Activated CD8-positive, alpha-beta memory T cell treated with anti-CD3 and anti-CD28 coated beads, Interleukin-2, amount 50 U/mL, for 1 hour (primary cell): ENCODE data around the gene IFI30.
"Not testable (repeated sequence)": the region's sequence is repeated elsewhere in the genome, so short reads cannot be mapped to it uniquely, and the experiment has no call there.

ENCODE experiments used
- DNase-seq: peaks from one replicate; pipeline ENCODE4 v3.0.0-alpha.2; 2020; ENCODE audit errors: extremely low read depth

IFI30 gene

GRCh38 chr19:18203408-18203862 lies 29.8 kb downstream of the IFI30 start:
- DNase-seq: no peak

- peak; percentile 99 for DNase-seq
Measured at GRCh38 chr19:18203863-18204393, 30.3 kb downstream of the IFI30 start, which contains the start of gene RAB3A. RAB3A (minus strand) TSS chr19:18204042; CDS start chr19:18202740, 1,302 bp downstream.

DNA sequence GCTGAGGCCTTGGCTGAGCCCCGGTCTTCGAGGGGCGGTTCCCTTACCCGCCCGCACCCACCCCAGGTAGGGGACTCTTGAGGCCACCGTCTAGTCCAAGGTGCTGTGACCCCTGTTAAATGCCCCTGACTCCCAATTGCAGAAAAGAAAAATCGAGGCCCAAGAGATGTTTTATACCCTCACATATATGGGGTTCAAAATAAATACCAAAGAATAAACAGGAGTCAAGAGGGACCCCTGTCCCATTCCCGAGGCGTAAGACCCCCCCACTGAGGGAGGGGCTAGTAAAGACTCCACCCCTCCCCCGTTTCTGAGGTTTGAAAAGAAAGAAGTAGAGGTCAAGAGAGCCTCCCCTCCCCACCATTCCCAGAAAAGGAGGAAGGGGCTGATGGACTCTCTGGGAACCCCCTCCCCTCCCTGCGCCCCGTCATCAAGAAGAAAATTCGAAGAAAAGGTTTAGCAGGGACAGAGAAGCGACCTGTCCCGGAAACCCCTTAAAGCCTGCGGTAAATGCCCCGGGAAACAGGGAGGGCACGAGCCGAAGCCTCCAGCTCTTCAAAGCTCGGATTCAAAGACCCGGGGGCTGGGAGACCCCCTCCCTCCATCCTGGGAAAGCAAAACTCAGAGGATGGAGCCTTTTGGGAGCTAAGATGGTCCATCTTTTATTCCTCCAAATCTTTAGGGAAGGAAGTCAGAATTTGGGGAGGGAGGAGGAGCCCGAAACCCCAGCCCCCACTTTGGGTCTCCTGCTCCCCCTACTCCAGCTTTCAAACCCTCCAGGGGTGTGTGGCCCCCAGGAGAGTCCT lies 31.0 kb downstream of the IFI30 start:
- no peak for DNase-seq

DNA sequence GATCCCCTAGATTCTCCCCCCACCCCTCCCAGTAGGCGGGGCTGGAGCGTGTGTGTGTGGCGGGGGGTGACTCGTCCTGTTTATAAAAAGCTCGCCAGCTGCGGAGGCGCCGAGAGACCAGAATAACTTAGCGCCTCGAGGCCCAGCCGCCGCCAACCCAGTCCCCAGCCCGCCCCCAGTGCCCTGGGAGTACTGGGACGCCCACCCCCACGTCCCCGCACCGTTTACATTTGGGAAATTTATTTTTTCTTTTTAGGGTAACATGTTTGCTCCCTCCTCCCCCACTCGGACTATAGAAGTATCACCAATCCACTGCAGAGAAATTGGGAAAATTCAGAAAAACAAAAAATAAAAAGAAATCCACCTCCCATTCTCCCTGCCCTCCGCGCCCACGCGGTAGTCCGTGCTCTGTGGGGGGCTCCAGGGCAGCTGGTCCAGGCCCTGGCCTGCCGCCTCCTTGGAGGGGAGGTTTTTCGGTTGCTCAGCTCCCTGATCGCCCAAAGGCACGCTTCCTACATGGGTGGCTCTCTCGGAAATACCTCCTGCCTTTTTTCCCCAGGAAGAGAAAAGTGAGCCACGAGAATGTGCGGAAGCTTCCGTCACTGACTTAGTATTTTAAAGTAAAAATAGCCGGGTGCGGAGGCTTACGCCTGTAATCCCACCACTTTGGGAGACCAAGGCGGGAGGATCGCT lies 31.7 kb downstream of the IFI30 start:
- no peak for DNase-seq

GRCh38 chr19:18206018-18206417 lies 32.4 kb downstream of the IFI30 start:
- DNase-seq: no peak

DNA sequence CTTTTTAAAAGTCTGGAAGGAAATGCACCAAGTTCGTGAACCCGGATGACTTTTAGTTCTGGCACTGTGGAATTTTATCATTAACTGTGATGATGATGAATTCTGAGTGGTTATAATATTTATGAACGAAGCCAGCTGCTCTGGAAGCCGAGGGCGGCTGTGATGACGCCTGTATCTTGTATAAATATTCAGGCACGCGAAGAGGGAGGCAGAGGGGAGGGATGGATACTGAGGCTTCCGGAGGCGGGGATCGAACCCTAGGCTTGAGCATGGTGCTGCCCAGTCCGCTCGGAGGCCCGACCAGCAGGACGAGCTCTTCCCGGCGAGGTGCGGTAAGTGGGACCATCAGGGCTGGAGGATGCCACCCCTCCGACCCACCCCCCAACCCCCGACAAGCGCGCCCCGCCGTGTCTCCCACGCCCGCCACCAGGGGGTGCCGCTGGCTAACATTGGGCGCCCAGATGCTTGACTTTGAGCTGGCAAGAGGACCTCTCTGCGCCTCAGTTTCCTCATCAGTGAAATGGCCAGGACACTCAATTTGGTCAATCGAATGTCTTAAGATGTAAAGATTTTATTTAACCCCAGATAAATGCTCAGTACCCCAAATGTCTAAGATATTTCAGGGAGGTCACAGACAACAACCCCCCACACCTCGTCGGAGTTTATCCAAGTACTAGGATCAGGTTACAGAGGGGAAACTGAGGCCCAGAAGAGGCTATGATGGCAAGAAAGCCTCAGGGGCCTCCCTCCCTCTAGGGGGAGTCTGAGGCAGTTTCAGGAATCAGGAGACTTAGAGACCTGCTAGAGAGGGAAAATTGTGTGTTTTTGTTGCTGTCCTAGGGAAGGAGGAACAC lies 34.7 kb downstream of the IFI30 start:
- no peak for DNase-seq

DNA sequence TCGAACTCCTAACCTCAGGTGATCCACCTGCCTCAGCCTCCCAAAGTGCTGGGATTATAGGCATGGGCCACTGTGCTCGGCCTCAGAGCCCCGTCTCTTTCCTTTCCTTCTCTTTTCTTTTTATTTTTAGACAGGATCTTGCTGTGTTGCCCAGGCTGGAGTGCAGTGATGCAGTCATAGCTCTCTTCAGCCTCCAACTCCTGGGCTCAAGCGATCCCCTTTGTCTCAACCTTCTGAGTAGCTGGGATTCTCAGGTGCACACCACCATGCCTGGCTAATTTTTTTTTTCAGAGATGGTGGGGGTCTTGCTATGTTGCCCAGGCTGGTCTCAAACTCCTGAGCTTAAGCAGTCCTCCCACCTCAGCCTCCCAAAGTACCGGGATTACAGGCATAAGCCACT lies 36.3 kb downstream of the IFI30 start:
- not testable (repeated sequence) for DNase-seq

DNA sequence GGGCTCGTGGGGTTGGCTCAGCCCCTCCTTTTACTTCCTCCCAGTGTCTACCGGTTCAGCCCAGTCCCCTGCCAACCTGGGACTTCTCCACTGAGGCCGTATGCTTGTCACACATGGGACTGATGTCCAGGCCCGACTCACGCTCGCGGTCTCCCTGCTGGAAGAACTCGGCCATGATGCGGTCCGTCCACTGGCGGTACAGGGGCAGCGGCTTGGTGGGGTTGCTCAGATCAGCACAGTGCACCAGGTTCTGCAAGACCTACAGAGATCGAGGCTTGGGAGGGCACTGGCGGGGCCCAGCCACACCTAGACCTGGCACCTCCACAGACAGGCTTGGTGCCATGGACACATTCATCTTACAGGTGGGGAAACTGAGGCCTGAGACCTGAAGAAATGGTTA lies 38.1 kb downstream of the IFI30 start:
- no peak for DNase-seq

DNA sequence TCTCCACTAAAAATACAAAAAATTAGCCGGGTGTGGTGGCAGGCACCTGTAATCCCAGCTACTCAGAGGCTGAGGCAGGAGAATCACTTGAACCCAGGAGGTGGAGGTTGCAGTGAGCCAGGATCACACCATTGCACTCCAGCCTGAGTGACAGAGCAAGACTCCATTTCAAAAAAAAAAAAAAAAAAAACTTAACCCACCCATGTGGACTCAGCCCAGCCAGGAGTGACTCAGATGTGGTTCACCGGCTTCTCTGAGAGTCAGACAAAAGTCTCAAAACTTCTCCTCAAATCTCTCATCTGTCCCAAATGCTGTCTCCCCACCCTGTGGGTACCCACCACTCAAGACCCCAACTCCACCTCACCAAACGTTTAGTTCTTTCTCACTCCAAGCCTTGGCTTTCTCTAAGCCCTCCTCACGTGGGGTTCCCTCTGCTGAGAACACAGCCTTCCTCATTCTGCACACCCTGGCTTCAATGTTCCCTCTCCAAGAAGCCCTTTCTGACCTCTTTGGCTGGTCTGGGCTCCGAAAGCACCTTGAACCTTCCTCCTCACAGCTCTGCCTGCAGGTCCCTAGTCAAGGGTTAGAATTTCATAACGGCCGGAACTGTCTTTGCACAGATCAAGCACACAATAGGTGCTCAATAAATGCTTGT lies 41.3 kb downstream of the IFI30 start:
- DNase-seq: no peak

DNA sequence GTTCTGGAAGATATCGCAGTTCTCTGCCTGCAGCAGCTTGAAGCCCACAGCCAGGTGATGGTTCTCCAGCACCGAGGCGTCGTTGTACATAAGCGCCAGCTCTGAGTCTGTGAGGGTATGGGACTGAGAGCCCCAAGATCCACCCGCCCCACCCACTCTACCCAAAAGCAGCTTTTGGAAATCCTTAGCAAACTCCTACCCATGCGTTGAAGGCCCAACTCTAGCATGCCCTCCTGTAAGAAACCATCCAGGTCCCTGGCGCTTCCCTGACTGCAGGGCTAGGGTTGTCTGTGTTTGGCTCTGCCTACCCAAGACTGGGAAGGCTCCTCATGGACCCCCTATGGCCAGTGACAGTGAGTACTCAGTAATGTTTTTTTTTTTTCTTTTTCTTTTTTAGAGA lies 43.2 kb downstream of the IFI30 start:
- no peak for DNase-seq

DNA sequence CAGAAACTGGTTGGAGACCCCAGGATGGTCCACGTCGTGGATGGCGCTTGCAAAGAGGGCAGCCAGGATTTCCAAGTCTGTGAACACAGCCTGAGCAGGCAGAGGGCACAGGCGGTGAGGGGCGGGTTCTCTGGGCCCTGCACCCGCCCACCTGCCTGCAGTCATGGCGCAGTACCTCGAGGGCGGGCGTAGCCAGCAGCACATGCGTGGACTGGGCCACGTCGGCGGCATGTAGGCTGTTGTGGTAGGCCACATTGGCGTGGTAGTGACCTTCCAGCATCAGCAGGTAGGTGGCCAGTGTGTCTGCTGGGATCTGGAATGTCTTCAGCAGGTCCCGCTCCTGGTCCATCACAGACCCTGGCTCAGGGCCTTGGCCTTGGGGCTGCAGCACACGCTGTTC lies 44.5 kb downstream of the IFI30 start:
- DNase-seq: no peak

GRCh38 chr19:18218600-18218999 lies 45.0 kb downstream of the IFI30 start:
- DNase-seq: no peak

DNA sequence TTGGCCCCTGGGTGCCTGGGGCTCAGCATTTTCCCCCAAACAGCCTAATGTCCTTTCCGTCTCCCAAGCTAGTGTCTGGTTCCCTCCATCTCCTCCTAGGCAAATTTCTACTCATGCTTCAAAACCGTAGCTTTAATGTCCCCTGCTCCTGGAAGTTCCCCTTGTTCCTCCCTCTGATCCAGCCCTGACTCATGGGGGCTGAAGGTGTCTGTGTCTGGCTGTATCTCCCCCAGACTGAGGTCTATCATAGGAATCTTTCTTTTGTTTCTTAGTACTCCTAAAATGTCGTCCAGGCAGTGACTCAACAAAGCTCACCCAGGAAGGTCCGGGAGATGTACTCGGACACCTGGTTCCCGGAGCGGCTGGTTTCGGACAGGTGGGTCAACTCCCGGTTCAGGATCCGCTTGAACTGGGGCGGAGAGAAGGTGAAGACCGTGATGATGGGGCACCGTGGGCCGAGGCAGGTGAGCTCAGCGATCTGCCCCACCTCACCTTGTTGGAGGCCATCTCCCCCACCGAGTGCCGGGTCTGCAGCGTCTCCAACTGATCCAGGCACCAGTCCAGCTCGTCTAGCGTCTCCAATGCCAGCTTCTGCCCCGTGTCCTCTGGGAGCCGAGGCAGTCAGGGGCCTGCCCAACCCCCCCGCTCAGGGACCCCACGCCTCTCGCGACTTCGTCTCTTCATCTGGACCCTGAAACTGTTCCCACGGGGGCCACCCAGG lies 46.5 kb downstream of the IFI30 start:
- no peak for DNase-seq

- no peak for DNase-seq
Measured at GRCh38 chr19:18220632-18221275, 47.1 kb downstream of the IFI30 start.

DNA sequence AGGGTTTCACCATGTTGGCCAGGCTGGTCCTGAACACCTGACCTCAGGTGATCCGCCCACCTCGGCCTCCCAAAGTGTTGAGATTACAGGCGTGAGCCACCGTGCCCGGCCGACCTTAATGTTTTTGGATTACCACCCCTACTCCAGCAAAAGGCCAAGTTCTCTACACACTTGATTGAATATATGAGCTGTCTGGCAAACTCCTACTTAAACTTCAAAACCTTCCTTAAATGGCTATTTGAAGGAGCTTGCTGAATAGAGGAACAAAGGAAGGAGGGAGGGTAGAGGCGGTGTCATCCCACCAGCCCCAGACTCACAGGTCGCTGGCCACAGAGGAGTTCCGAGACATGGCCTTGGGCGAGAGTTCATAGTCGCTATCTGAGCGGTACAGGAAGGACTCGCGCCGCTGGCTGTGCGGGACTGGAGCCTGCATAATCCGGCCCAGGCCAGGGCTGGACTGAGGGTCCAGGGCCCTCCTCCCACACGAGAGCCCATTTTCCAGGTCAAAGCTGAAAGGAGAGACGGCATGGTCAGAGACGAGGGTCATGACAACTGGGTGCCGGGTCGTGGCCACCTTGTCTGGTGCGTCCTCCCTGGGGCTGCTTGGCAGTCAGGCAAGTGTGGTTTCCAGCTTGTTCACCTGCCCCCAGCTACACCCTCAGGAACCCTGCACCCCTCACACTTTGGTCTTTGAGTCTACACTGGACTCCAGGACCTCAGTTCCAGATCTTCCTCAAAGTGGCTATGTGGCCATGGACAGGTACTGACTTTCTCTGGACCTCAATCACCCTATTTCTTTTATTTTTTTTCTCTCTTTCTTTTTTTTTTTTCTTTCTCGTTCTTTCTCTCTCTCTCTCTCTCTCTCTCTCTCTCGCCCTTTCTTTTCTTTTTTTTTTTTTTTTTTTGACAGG lies 48.5 kb downstream of the IFI30 start:
- DNase-seq: no peak

DNA sequence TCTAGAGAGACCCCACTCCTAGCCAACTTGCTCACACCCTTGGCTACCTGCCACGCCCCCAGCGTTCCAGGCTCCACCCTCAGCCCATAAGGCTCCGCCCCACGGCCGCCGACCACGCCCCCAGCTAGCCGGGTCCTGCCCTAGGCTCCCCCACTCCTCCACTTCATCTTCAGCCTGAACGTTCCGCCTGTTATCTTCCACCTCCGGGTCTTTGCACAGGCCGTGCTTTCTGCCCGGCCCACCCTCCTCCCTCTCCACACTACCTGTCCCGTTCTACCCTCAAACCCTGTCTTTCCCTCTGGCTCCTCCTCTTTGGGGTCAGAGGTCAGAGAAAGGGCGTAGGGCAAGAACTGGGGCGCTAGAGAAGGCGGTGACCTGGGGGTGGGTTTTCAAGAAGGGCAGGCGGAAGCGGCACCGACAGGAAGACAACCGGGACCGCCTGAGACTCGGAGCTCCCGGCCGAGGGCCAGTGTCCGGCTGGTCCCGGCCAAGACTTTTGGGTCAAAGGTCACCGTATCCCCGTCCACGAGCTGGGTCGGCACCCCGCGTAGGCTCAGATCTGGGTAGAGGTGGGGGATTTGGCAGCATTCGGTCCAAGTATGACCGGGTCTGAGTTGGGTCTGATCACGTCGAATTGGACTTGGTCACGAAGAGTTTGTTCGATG lies 50.4 kb downstream of the IFI30 start:
- DNase-seq: no peak

DNA sequence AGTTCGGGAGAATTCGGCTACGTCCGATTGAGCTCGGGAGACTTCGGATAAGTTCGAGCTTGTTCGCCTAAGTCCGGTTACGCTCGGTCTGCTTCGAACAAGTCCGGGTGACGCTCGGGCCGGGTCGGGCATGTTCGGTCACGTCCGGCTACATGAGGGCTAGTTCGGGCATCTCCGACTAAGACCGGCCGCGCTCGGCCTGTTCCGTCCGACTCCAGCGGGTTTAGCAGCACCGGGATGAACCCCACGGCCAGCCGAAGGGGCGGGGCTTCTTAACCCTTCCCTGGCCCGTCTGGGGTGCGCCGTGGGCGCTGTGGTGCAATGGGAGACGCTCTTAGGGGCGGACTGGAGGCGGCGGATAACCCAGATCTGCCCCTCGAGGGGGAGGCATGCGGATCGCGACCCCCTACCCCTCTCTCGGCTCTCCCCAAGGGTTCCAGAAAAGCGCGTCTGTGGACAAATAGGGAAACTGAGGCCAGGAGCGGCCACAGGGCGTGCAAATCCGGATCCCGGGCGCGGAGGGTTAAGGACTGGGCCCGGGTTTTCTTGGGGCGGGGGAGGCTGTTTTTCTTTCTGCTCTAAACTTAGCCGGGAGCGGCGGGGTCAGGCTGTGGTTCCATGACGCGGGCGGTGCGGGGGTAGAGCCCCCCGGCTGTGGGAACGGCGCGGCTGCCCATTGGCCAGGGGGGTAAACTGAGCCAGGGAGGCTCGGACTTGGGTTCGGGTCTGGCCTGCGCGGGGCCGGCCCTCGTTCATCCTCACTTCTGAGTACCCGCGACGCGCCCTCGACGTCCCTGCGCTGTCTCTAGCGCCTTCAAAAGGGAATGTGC lies 51.1 kb downstream of the IFI30 start:
- peak; percentile 52 for DNase-seq

GRCh38 chr19:18225355-18225701 lies 51.7 kb downstream of the IFI30 start:
- no peak for DNase-seq
